GM21423 (cell line): ENCODE measurements around the gene DLG1.
"Not testable (repeated sequence)": the region's sequence is repeated elsewhere in the genome, so short reads cannot be mapped to it uniquely, and the experiment has no call there.

ENCODE experiments used
- ATAC-seq: cut with Tn5 transposase; IDR thresholded peaks from one replicate; pipeline ENCODE4 v1.9.1; 2021; ENCODE audit warnings: mild to moderate bottlenecking, moderate library complexity; ENCODE audit not compliant: unreplicated experiment

The DLG1 gene

GRCh38 chr3:197122394-197122793 is 176.0 kb downstream of the DLG1 start:
- no peak for ATAC-seq

- no peak for ATAC-seq
These were observed 181.3 kb downstream of the DLG1 start for GRCh38 chr3:197117114-197117513.

GRCh38 chr3:197114007-197114406 is 184.4 kb downstream of the DLG1 start:
- no peak for ATAC-seq

- no peak for ATAC-seq
These were observed 186.7 kb downstream of the DLG1 start for GRCh38 chr3:197111685-197112084.

- ATAC-seq: no peak
These were observed 192.6 kb downstream of the DLG1 start for GRCh38 chr3:197105786-197106185.

- ATAC-seq: no peak
These were observed 193.7 kb downstream of the DLG1 start for GRCh38 chr3:197104738-197105137.

GRCh38 chr3:197103766-197104165 is 194.6 kb downstream of the DLG1 start:
- no peak for ATAC-seq

- ATAC-seq: no peak
These were observed 204.5 kb downstream of the DLG1 start for GRCh38 chr3:197093871-197094270.

GRCh38 chr3:197088370-197088769 is 210.0 kb downstream of the DLG1 start:
- ATAC-seq: no peak

GRCh38 chr3:197085137-197085536 is 213.3 kb downstream of the DLG1 start:
- ATAC-seq: no peak

- no peak for ATAC-seq
These were observed 214.9 kb downstream of the DLG1 start for GRCh38 chr3:197083486-197083885.

GRCh38 chr3:197082871-197083270 is 215.5 kb downstream of the DLG1 start:
- no peak for ATAC-seq

- ATAC-seq: no peak
These were observed 218.1 kb downstream of the DLG1 start for GRCh38 chr3:197080344-197080743.

- no peak for ATAC-seq
These were observed 222.0 kb downstream of the DLG1 start for GRCh38 chr3:197076415-197076814.

- peak; percentile 55 for ATAC-seq
These were observed 230.3 kb downstream of the DLG1 start for GRCh38 chr3:197068077-197068476.

- no peak for ATAC-seq
These were observed 233.6 kb downstream of the DLG1 start for GRCh38 chr3:197064771-197065170.

- no peak for ATAC-seq
These were observed 236.0 kb downstream of the DLG1 start for GRCh38 chr3:197062446-197062845.

- ATAC-seq: not testable (repeated sequence)
These were observed 246.8 kb downstream of the DLG1 start for GRCh38 chr3:197051637-197052036.

- no peak for ATAC-seq
These were observed 247.9 kb downstream of the DLG1 start for GRCh38 chr3:197050511-197050910.

- ATAC-seq: no peak
These were observed 255.9 kb downstream of the DLG1 start for GRCh38 chr3:197042539-197042938.

GRCh38 chr3:197041875-197042488 is 256.4 kb downstream of the DLG1 start:
- ATAC-seq: no peak

- ATAC-seq: no peak
These were observed 257.8 kb downstream of the DLG1 start for GRCh38 chr3:197040658-197041057.
